Measurements from ENCODE around the gene ALDH1A2. TPM values are rescaled to one million over a fixed set of nuclear protein-coding genes. Genes with fewer than 3 reads are reported as not detected.

ALDH1A2 gene
- total RNA-seq, 1 donor from 2014 or later, result 1.8 TPM

Other genes starting within 250 kb of the ALDH1A2 start
- 0.60 TPM for gene AQP9, start 72.7 kb upstream of the ALDH1A2 start, total RNA-seq

Data from esophagus mucosa (tissue), 1 donor.